ENCODE data around the gene THG1L. TPM values are rescaled to one million over a fixed set of nuclear protein-coding genes. Genes with fewer than 3 reads are reported as not detected.
A peak's percentile ranks its signal among the peaks of the same experiment; 100 is the strongest.

Gene THG1L
- total and polyA plus RNA-seq, 4 donors, result 10.6 to 18.0 (median 12.6) TPM

DNA sequence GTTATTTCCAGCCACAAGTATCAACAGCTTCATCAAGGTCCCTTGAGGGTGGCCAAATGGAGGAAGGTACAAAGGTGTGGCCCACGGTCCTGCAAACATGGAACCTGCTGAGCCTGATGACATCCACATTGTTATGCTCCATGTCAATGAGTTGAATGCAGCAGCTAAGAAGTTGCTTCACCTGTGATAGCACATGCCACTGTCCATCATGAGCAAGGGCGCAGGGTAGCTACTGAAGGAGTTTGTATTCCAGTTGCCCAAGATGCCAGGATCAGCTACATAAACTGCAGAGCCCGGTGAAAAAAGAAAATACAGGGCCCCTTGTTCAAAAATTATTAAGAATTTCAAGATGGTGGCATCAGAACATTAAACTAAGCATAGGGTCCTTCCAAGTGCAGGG lies 36.5 kb downstream of the THG1L start:
- H3K4me1 ChIP-seq (ENCODE audit: control insufficient read depth, insufficient read depth, low read length), result peaks cover under 1% of the 10 kb centered on the region
- H3K36me3 ChIP-seq (ENCODE audit: control insufficient read depth, insufficient read depth, low read length), result no peaks in the 10 kb centered on the region
- no peak overlapping the region for H3K27ac ChIP-seq (ENCODE audit: low read depth, low read length)
- no peak overlapping the region for H3K4me3 ChIP-seq (ENCODE audit: low read depth, low read length)
- no peaks in the 10 kb centered on the region for H3K9me3 ChIP-seq (ENCODE audit: control insufficient read depth, insufficient read depth, low read length)
- no peak for DNase-seq (ENCODE audit: low read depth in 4 of 6, low spot score in 6 of 6)
- no peaks in the 10 kb centered on the region for H3K27me3 ChIP-seq (ENCODE audit: control insufficient read depth, insufficient read depth, low read length)
- WGBS (ENCODE audit: insufficient coverage), result 58% methylated on average over 3 of the region's 3 CpGs

DNA sequence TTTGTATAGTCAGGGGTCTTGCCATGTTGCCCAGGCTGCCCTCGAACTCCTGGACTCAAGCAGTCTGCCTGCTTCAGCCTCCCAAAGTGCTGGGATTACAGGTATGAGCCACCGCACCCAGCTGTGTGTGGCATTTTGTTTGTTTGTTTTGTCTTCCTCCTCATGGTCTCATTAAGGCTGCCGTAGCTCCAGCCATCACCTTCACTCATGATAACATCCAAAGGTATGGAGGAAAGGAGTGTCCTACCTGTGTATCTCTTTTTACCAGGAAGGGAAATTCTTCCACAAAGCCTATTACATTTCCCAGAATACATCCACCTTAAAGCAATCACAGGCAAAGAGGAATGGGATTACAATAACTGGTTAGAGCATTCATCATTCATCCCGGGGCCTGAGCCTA lies 39.4 kb downstream of the THG1L start:
- H3K9me3 ChIP-seq (ENCODE audit: control insufficient read depth, insufficient read depth, low read length), result no peaks in the 10 kb centered on the region
- no peaks in the 10 kb centered on the region for H3K36me3 ChIP-seq (ENCODE audit: control insufficient read depth, insufficient read depth, low read length)
- no peak overlapping the region for H3K27ac ChIP-seq (ENCODE audit: low read depth, low read length)
- H3K4me1 ChIP-seq (ENCODE audit: control insufficient read depth, insufficient read depth, low read length), result no peaks in the 10 kb centered on the region
- DNase-seq (ENCODE audit: low read depth in 4 of 6, low spot score in 6 of 6), result no peak
- WGBS (ENCODE audit: insufficient coverage), result 86% methylated on average over 1 of the region's 4 CpGs
- H3K27me3 ChIP-seq (ENCODE audit: control insufficient read depth, insufficient read depth, low read length), result no peaks in the 10 kb centered on the region
- no peak overlapping the region for H3K4me3 ChIP-seq (ENCODE audit: low read depth, low read length)

DNA sequence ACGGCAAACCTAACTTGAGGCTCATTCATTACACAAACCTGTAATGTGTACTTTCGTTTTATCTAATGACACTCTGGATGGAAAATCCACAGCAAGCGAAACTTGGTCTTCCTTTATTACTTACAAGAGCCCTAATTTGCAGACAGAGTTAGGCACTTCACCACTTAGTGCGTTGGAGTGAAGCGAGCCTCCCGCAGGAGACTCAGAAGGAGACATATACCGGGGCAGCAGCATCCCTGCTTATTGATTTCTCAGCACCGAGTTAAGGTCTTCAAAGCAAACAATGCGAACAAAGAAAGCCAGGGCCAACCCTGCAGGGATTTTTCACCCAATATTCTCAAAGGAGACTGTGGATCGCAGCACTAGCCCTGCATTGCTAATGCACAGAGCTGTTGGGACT lies 40.9 kb downstream of the THG1L start:
- Histone ChIP-seq H3K36me3 (ENCODE audit: control insufficient read depth, insufficient read depth, low read length) (no peaks in the 10 kb centered on the region), H3K4me3 (ENCODE audit: low read depth, low read length) (no peak overlapping the region), H3K9me3 (ENCODE audit: control insufficient read depth, insufficient read depth, low read length) (no peaks in the 10 kb centered on the region), H3K27me3 (ENCODE audit: control insufficient read depth, insufficient read depth, low read length) (no peaks in the 10 kb centered on the region), H3K4me1 (ENCODE audit: control insufficient read depth, insufficient read depth, low read length) (no peaks in the 10 kb centered on the region), H3K27ac (ENCODE audit: low read depth, low read length) (no peak overlapping the region)
- peak in 1 of 6 donors; percentile 88 for DNase-seq (ENCODE audit: low read depth in 4 of 6, low spot score in 6 of 6)
- WGBS (ENCODE audit: insufficient coverage), result 62% methylated on average over 9 of the region's 10 CpGs

DNA sequence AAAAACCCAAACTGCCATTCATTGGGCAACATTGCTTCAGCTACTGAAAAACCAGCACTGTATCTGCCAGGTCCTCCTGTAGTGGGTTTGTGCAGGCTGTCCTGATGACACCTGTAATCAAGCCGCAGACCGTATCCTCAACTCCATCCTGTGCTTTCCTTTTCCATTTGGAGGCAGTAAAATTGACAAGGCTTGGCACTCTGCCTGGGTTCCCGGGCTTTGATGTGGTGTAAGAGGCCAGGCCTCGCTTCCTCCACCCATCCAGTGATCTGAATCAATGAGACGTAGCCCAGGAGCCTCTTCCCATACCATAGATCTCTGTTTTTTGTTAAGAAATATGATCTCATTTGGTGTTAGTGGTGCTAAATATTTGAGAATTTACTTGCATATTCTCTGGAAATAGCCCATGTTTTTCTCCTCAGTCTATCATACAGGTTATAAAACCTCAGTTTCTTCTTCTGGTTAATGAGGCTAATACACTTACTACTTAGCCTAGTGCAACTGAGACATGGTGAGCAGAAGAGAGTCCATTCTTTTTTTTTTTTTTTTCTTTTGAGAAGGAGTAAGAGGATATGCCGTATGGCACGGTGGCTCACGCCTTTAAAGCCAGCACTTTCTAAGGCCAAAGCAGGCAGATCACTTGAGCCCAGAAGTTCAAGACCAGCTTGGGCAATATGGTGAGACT lies 47.0 kb downstream of the THG1L start:
- Histone ChIP-seq H3K9me3 (ENCODE audit: control insufficient read depth, insufficient read depth, low read length) (no peaks in the 10 kb centered on the region), H3K27ac (ENCODE audit: low read depth, low read length) (no peak overlapping the region), H3K4me3 (ENCODE audit: low read depth, low read length) (no peak overlapping the region), H3K27me3 (ENCODE audit: control insufficient read depth, insufficient read depth, low read length) (no peaks in the 10 kb centered on the region), H3K4me1 (ENCODE audit: control insufficient read depth, insufficient read depth, low read length) (no peaks in the 10 kb centered on the region), H3K36me3 (ENCODE audit: control insufficient read depth, insufficient read depth, low read length) (no peaks in the 10 kb centered on the region)
- peak in 2 of 6 donors; percentile 15 to 35 for DNase-seq (ENCODE audit: low read depth in 4 of 6, low spot score in 6 of 6)
- no CpG with 5 or more reads among the region's 8 CpGs for WGBS (ENCODE audit: insufficient coverage)

DNA sequence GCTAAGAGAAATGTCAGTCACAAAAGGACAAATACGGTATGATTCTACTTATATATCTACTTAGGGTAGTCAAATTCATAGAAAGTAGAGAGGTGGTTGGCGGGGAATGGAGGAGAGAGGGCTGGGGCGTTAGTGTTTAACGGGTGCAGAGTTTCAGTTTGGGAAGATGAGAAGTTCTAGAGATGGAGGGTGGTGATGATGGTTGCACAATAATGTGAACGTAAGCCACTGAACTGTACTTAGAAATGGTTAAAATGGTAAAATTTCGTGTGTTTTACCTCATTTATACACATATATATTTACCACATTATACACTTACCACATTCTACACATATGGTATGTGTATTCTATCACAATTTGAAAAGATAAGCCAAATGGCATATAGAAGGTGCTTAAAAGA lies 48.0 kb downstream of the THG1L start:
- no peak overlapping the region for H3K27ac ChIP-seq (ENCODE audit: low read depth, low read length)

DNA sequence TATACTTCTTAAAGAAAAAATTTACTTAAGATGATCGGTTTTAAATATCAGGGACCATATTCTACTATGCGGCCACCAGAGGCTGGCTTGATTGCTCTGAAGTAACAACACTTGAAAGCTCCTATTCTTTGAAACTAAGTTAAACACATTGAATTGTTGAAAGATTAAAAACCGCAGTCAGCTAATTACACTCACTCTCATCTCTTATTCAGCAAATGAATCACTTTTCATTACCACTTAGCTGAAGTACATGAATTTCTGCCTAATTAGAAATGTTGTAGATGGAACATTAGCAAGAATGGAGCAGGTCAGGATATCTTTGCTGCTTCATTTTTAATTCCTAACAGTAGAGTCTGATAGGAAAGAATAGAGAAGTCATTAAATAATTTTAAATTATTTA lies 54.6 kb downstream of the THG1L start:
- H3K36me3 ChIP-seq (ENCODE audit: control insufficient read depth, insufficient read depth, low read length), result peaks cover 10% of the 10 kb centered on the region
- WGBS (ENCODE audit: insufficient coverage), result no CpG with 5 or more reads among the region's 3 CpGs
- H3K27ac ChIP-seq (ENCODE audit: low read depth, low read length), result no peak overlapping the region

More for the DNA sequence above, 48.0 kb downstream of the THG1L start:
- Histone ChIP-seq H3K4me3 (ENCODE audit: low read depth, low read length) (no peak overlapping the region), H3K4me1 (ENCODE audit: control insufficient read depth, insufficient read depth, low read length) (no peaks in the 10 kb centered on the region), H3K36me3 (ENCODE audit: control insufficient read depth, insufficient read depth, low read length) (no peaks in the 10 kb centered on the region), H3K9me3 (ENCODE audit: control insufficient read depth, insufficient read depth, low read length) (no peaks in the 10 kb centered on the region), H3K27me3 (ENCODE audit: control insufficient read depth, insufficient read depth, low read length) (no peaks in the 10 kb centered on the region)
- WGBS (ENCODE audit: insufficient coverage), result 100% methylated on average over 3 of the region's 6 CpGs
- no peak for DNase-seq (ENCODE audit: low read depth in 4 of 6, low spot score in 6 of 6)

More for the DNA sequence above, 54.6 kb downstream of the THG1L start:
- no peaks in the 10 kb centered on the region for H3K9me3 ChIP-seq (ENCODE audit: control insufficient read depth, insufficient read depth, low read length)
- no peaks in the 10 kb centered on the region for H3K4me1 ChIP-seq (ENCODE audit: control insufficient read depth, insufficient read depth, low read length)
- H3K4me3 ChIP-seq (ENCODE audit: low read depth, low read length), result no peak overlapping the region
- H3K27me3 ChIP-seq (ENCODE audit: control insufficient read depth, insufficient read depth, low read length), result no peaks in the 10 kb centered on the region
- DNase-seq (ENCODE audit: low read depth in 4 of 6, low spot score in 6 of 6), result peak in 1 of 6 donors; percentile 74

Small RNA genes lying within 50 kb of the gene (small RNA-seq; reads per million reads assigned to genes)
- gene AC026407.1 (ENCODE audit: low replicate concordance), result not detected

Other genes with a start within 250 kb of the THG1L start
- 10 to 100 TPM; 11.7 to 16.2 TPM for gene ADAM19, start 155.6 kb upstream of the THG1L start, total RNA-seq
- 10 to 100 TPM; 15.8 TPM for gene ADAM19, start 155.6 kb upstream of the THG1L start, polyA plus RNA-seq (ENCODE audit: insufficient read length in 2 of 2)
- gene SOX30, start 79.0 kb upstream of the THG1L start, total RNA-seq, result under 1 TPM in 1 of 2 donors, not detected in 1; 0.22 TPM
- under 1 TPM; 0.43 to 0.51 TPM for gene SOX30, start 79.0 kb upstream of the THG1L start, polyA plus RNA-seq (ENCODE audit: insufficient read length in 2 of 2)
- gene C5orf52, start 59.9 kb upstream of the THG1L start, total RNA-seq, result not detected
- gene C5orf52, start 59.9 kb upstream of the THG1L start, polyA plus RNA-seq (ENCODE audit: insufficient read length in 2 of 2), result not detected
- 10 to 100 TPM; 18.7 to 59.8 TPM for gene LSM11, start 12.3 kb downstream of the THG1L start, total RNA-seq
- gene LSM11, start 12.3 kb downstream of the THG1L start, polyA plus RNA-seq (ENCODE audit: insufficient read length in 2 of 2), result 10 to 100 TPM; 56.8 to 66.3 TPM
- gene CLINT1, start 127.7 kb downstream of the THG1L start, total RNA-seq, result 10 to 100 TPM; 46.2 to 80.4 TPM
- 10 to 100 TPM; 52.6 to 55.4 TPM for gene CLINT1, start 127.7 kb downstream of the THG1L start, polyA plus RNA-seq (ENCODE audit: insufficient read length in 2 of 2)

Data from spinal cord (tissue), 10 donors.